HEK293 (cell line): Measurements from ENCODE around the gene TRAF3.

Experiments used
- CTCF ChIA-PET: fragments of 350-600 bp; formaldehyde crosslinking; extraction: SDS; loops from one replicate; lab custom pipeline; 2021; ENCODE audit warnings: antibody characterized with exemption; lab: Yijun Ruan, JAX
- POLR2A ChIA-PET: fragments of 300-600 bp; formaldehyde crosslinking; extraction: SDS; loops from one replicate; lab custom pipeline; 2020; ENCODE audit warnings: antibody characterized with exemption, inconsistent platforms; lab: Yijun Ruan, JAX
- H3K27ac ChIP-seq: fragments of 200-500 bp; sonication (Bioruptor generic); 2 replicates; pipeline ENCODE4 v1.5.1; 2014; ENCODE audit warnings: low read depth, low read length, control low read depth, inconsistent platforms; ENCODE audit errors: extremely low read depth
- H3K36me3 ChIP-seq, 2 experiments: fragments of 200-500 bp in 1 of 2; sonication (Bioruptor generic) in 1 of 2; 1 replicate in 1 of 2; 2 replicates in 1 of 2; pipeline ENCODE4 v1.5.1; 2014 to 2017; ENCODE audit warnings: inconsistent platforms in 2 of 2, low read length in 2 of 2; ENCODE audit not compliant: control insufficient read depth in 2 of 2, insufficient read depth in 1 of 2
- H3K4me1 ChIP-seq: fragments of 200-500 bp; sonication (Bioruptor generic); 2 replicates; pipeline ENCODE4 v1.5.1; 2014; ENCODE audit warnings: mild to moderate bottlenecking, low read length, inconsistent platforms; ENCODE audit not compliant: control insufficient read depth, insufficient read depth
- H3K4me3 ChIP-seq: 2 replicates; pipeline ENCODE4 v1.5.1; 2011; ENCODE audit warnings: low read depth, mild to moderate bottlenecking, control low read depth, low read length, moderate library complexity
- H3K9me3 ChIP-seq: fragments of 200-500 bp; sonication (Bioruptor generic); 2 replicates; pipeline ENCODE4 v1.5.1; 2014; ENCODE audit warnings: low read depth, low read length, inconsistent platforms; ENCODE audit not compliant: control insufficient read depth, insufficient read depth
- BCL11B ChIP-seq: fragments of 450-650 bp; formaldehyde crosslinking; IDR thresholded peaks from 2 replicates; pipeline ENCODE4 v1.5.1; 2016; ENCODE audit warnings: low read depth, missing biosample characterization, missing genetic modification characterization
- FEZF1 ChIP-seq: fragments of 450-650 bp; formaldehyde crosslinking; IDR thresholded peaks from 2 replicates; pipeline ENCODE4 v1.5.1; 2016; ENCODE audit warnings: missing biosample characterization, missing genetic modification characterization
- SCRT2 ChIP-seq: fragments of 450-650 bp; formaldehyde crosslinking; IDR thresholded peaks from 2 replicates; pipeline ENCODE4 v1.5.1; 2016; ENCODE audit warnings: missing biosample characterization, missing genetic modification characterization
- ZBTB7A ChIP-seq: fragments of 450-650 bp; formaldehyde crosslinking; IDR thresholded peaks from 2 replicates; pipeline ENCODE4 v1.5.1; 2016; ENCODE audit warnings: low read depth, missing biosample characterization, missing genetic modification characterization
- ZFHX2 ChIP-seq: fragments of 450-650 bp; formaldehyde crosslinking; conservative IDR thresholded peaks from 2 replicates; pipeline ENCODE4 v1.5.1; 2016; ENCODE audit warnings: missing biosample characterization, missing genetic modification characterization
- ZNF138 ChIP-seq: fragments of 450-650 bp; formaldehyde crosslinking; IDR thresholded peaks from 2 replicates; pipeline ENCODE4 v1.5.1; 2016; ENCODE audit warnings: missing biosample characterization, missing genetic modification characterization, borderline replicate concordance
- ZNF155 ChIP-seq: fragments of 450-650 bp; formaldehyde crosslinking; IDR thresholded peaks from 2 replicates; pipeline ENCODE4 v1.5.1; 2016; ENCODE audit warnings: missing biosample characterization, missing genetic modification characterization
- ZNF175 ChIP-seq: fragments of 450-650 bp; formaldehyde crosslinking; IDR thresholded peaks from 2 replicates; pipeline ENCODE4 v1.5.1; 2016; ENCODE audit warnings: missing biosample characterization, missing genetic modification characterization
- ZNF211 ChIP-seq: fragments of 450-650 bp; formaldehyde crosslinking; IDR thresholded peaks from 2 replicates; pipeline ENCODE4 v1.5.1; 2016; ENCODE audit warnings: low read depth, missing biosample characterization, missing genetic modification characterization
- ZNF280C ChIP-seq: fragments of 450-650 bp; formaldehyde crosslinking; IDR thresholded peaks from 2 replicates; pipeline ENCODE4 v1.5.1; 2016; ENCODE audit warnings: missing biosample characterization, missing genetic modification characterization
- ZNF341 ChIP-seq: fragments of 450-650 bp; formaldehyde crosslinking; IDR thresholded peaks from 2 replicates; pipeline ENCODE4; 2016; ENCODE audit warnings: low read depth, missing biosample characterization, missing genetic modification characterization
- ZNF404 ChIP-seq: fragments of 450-650 bp; formaldehyde crosslinking; IDR thresholded peaks from 2 replicates; pipeline ENCODE4 v1.5.1; 2017; ENCODE audit warnings: missing biosample characterization, missing genetic modification characterization
- ZNF473 ChIP-seq: fragments of 450-650 bp; formaldehyde crosslinking; IDR thresholded peaks from 2 replicates; pipeline ENCODE4 v1.5.1; 2017; ENCODE audit warnings: missing biosample characterization, missing genetic modification characterization
- ZNF558 ChIP-seq: fragments of 450-650 bp; formaldehyde crosslinking; IDR thresholded peaks from 2 replicates; pipeline ENCODE4 v1.5.1; 2016; ENCODE audit warnings: missing biosample characterization, missing genetic modification characterization
- ZSCAN4 ChIP-seq: fragments of 450-650 bp; formaldehyde crosslinking; IDR thresholded peaks from 2 replicates; pipeline ENCODE4 v1.5.1; 2017; ENCODE audit warnings: missing biosample characterization, missing genetic modification characterization
- TF ChIP-seq, protein P1 (sequence below): fragments of 450-650 bp; formaldehyde crosslinking; conservative IDR thresholded peaks from 2 replicates; pipeline ENCODE4 v1.5.1; 2016; ENCODE audit warnings: low read depth, missing biosample characterization, missing genetic modification characterization
- TF ChIP-seq, protein P2 (sequence below): sonication (generic); formaldehyde crosslinking; IDR thresholded peaks from 2 replicates; pipeline ENCODE4 v1.8.1; 2022; ENCODE audit warnings: mild to moderate bottlenecking, moderate library complexity, missing genetic modification reagents
- TF ChIP-seq, protein P3 (sequence below): fragments of 450-650 bp; formaldehyde crosslinking; conservative IDR thresholded peaks from 2 replicates; pipeline ENCODE4 v1.5.1; 2016; ENCODE audit warnings: low read depth, missing biosample characterization, missing genetic modification characterization

The TRAF3 gene

GRCh38 chr14:102898298-102898697 is 121.0 kb downstream of the TRAF3 start (continued):
- TF ChIP-seq ZSCAN4 (tag by site-specific recombination) (no peak), ZNF558 (tag by site-specific recombination) (no peak), ZNF341 (no peak), FEZF1 (no peak), ZNF155 (no peak), ZBTB7A (no peak), BCL11B (tag by site-specific recombination) (no peak), ZNF138 (tag by site-specific recombination) (no peak)
- TF ChIP-seq, protein P1, sequence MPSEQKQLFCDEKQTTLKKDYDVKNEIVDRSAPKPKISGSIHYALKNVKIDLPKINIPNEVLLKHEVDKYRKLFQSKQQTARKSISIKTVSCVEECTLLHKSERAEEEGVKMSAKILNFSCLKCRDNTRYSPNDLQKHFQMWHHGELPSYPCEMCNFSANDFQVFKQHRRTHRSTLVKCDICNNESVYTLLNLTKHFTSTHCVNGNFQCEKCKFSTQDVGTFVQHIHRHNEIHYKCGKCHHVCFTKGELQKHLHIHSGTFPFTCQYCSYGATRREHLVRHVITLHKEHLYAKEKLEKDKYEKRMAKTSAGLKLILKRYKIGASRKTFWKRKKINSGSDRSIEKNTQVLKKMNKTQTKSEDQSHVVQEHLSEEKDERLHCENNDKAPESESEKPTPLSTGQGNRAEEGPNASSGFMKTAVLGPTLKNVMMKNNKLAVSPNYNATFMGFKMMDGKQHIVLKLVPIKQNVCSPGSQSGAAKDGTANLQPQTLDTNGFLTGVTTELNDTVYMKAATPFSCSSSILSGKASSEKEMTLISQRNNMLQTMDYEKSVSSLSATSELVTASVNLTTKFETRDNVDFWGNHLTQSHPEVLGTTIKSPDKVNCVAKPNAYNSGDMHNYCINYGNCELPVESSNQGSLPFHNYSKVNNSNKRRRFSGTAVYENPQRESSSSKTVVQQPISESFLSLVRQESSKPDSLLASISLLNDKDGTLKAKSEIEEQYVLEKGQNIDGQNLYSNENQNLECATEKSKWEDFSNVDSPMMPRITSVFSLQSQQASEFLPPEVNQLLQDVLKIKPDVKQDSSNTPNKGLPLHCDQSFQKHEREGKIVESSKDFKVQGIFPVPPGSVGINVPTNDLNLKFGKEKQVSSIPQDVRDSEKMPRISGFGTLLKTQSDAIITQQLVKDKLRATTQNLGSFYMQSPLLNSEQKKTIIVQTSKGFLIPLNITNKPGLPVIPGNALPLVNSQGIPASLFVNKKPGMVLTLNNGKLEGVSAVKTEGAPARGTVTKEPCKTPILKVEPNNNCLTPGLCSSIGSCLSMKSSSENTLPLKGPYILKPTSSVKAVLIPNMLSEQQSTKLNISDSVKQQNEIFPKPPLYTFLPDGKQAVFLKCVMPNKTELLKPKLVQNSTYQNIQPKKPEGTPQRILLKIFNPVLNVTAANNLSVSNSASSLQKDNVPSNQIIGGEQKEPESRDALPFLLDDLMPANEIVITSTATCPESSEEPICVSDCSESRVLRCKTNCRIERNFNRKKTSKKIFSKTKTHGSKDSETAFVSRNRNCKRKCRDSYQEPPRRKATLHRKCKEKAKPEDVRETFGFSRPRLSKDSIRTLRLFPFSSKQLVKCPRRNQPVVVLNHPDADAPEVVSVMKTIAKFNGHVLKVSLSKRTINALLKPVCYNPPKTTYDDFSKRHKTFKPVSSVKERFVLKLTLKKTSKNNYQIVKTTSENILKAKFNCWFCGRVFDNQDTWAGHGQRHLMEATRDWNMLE (tag by site-specific recombination) = no peak
- TF ChIP-seq, protein P2, sequence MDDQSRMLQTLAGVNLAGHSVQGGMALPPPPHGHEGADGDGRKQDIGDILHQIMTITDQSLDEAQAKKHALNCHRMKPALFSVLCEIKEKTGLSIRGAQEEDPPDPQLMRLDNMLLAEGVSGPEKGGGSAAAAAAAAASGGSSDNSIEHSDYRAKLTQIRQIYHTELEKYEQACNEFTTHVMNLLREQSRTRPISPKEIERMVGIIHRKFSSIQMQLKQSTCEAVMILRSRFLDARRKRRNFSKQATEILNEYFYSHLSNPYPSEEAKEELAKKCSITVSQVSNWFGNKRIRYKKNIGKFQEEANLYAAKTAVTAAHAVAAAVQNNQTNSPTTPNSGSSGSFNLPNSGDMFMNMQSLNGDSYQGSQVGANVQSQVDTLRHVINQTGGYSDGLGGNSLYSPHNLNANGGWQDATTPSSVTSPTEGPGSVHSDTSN (CRISPR knock-in tag) = no peak

GRCh38 chr14:102898776-102899515 is 121.7 kb downstream of the TRAF3 start:
- H3K9me3 ChIP-seq = no peaks in the 10 kb centered on the region
- TF ChIP-seq ZNF473 (tag by site-specific recombination) (no peak), SCRT2 (tag by site-specific recombination) (peak; percentile 76)
- CTCF ChIA-PET = no interaction called here
- H3K27ac ChIP-seq = no peak overlapping the region
- POLR2A ChIA-PET = no interaction called here
- peaks cover 0 to 63% of the 10 kb centered on the region in 2 experiments; a peak in 2 of 3 replicates for H3K36me3 ChIP-seq
- no peak overlapping the region for H3K4me3 ChIP-seq
- H3K4me1 ChIP-seq = no peaks in the 10 kb centered on the region

- Histone ChIP-seq H3K27ac (no peak overlapping the region), H3K4me3 (no peak overlapping the region), H3K9me3 (no peaks in the 10 kb centered on the region), H3K36me3 (peaks cover 0 to 63% of the 10 kb centered on the region in 2 experiments; a peak in 2 of 3 replicates), H3K4me1 (no peaks in the 10 kb centered on the region)
- POLR2A ChIA-PET = no interaction called here
- CTCF ChIA-PET = no interaction called here
- TF ChIP-seq ZNF175 (tag by site-specific recombination) = no peak
- TF ChIP-seq, protein P2 (CRISPR knock-in tag) = no peak
- no peak for TF ChIP-seq ZNF211
- TF ChIP-seq ZNF280C (tag by site-specific recombination) = no peak
- no peak for TF ChIP-seq ZNF404 (tag by site-specific recombination)
- TF ChIP-seq, protein P3, sequence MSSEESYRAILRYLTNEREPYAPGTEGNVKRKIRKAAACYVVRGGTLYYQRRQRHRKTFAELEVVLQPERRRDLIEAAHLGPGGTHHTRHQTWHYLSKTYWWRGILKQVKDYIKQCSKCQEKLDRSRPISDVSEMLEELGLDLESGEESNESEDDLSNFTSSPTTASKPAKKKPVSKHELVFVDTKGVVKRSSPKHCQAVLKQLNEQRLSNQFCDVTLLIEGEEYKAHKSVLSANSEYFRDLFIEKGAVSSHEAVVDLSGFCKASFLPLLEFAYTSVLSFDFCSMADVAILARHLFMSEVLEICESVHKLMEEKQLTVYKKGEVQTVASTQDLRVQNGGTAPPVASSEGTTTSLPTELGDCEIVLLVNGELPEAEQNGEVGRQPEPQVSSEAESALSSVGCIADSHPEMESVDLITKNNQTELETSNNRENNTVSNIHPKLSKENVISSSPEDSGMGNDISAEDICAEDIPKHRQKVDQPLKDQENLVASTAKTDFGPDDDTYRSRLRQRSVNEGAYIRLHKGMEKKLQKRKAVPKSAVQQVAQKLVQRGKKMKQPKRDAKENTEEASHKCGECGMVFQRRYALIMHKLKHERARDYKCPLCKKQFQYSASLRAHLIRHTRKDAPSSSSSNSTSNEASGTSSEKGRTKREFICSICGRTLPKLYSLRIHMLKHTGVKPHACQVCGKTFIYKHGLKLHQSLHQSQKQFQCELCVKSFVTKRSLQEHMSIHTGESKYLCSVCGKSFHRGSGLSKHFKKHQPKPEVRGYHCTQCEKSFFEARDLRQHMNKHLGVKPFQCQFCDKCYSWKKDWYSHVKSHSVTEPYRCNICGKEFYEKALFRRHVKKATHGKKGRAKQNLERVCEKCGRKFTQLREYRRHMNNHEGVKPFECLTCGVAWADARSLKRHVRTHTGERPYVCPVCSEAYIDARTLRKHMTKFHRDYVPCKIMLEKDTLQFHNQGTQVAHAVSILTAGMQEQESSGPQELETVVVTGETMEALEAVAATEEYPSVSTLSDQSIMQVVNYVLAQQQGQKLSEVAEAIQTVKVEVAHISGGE (tag by site-specific recombination) = no peak
- TF ChIP-seq ZFHX2 (tag by site-specific recombination) = no peak
These were observed 122.3 kb downstream of the TRAF3 start for GRCh38 chr14:102899516-102899900.
